ENCODE measurements around the gene ATP13A3. TPM values are rescaled to one million over a fixed set of nuclear protein-coding genes. Genes with fewer than 3 reads are reported as not detected.

The ATP13A3 gene
- total RNA-seq, 1 experiment from 2014 or later: 78.3 TPM

GRCh38 chr3:194383276-194383940 lies 103.4 kb downstream of the ATP13A3 start:
- no peak for ATAC-seq
- H3K27ac Mint-ChIP-seq: no peak overlapping the region
- TF ChIP-seq ESRRA (CRISPR knock-in tag; IDR thresholded peaks at IDR 0.05; ENCODE audit: borderline replicate concordance): no peak
- ChIA-PET POLR2A (interaction anchor here (1.1 kb wide), 1 partner anchor 9 kb away, joined by 3 read pairs; no protein-coding TSS in a partner anchor), CTCF (interaction anchor here (0.5 to 2.7 kb wide), 6 partner anchors 22 to 1480 kb away, joined by 3 to 9 read pairs (median 3); no protein-coding TSS in a partner anchor)
- no peak overlapping the region for H3K4me3 Mint-ChIP-seq
- H3K36me3 Mint-ChIP-seq: no peaks in the 10 kb centered on the region
- no peaks in the 10 kb centered on the region; the same call in 1 of the 2 replicates for H3K27me3 Mint-ChIP-seq (ENCODE audit: low read depth)
- no peak for DNase-seq (ENCODE audit: low spot score)
- peaks cover 43% of the 10 kb centered on the region for H3K4me1 Mint-ChIP-seq
- H3K9me3 Mint-ChIP-seq: no peaks in the 10 kb centered on the region

- Mint-ChIP-seq H3K9me3 (no peaks in the 10 kb centered on the region), H3K27me3 (ENCODE audit: low read depth) (no peaks in the 10 kb centered on the region; the same call in 1 of the 2 replicates), H3K27ac (no peak overlapping the region), H3K4me3 (no peak overlapping the region), H3K4me1 (peaks cover 43% of the 10 kb centered on the region), H3K36me3 (no peaks in the 10 kb centered on the region)
- ATAC-seq (no peak), DNase-seq (ENCODE audit: low spot score) (no peak)
- TF ChIP-seq ZSCAN18 (CRISPR knock-in tag; IDR thresholded peaks at IDR 0.05): no peak
- ChIA-PET POLR2A (interaction anchor here (1.1 kb wide), 1 partner anchor 10 kb away, joined by 3 read pairs; no protein-coding TSS in a partner anchor), CTCF (interaction anchor here (0.6 to 2.7 kb wide), 5 partner anchors 23 to 89 kb away, joined by 3 to 9 read pairs (median 3); no protein-coding TSS in a partner anchor)
Measured at GRCh38 chr3:194382892-194383223, 103.9 kb downstream of the ATP13A3 start.

GRCh38 chr3:194382196-194382891 lies 104.5 kb downstream of the ATP13A3 start:
- 0 out of 2 replicates have a peak overlapping the region, but pooled peaks have one; percentile 4 for H3K27ac Mint-ChIP-seq
- TF ChIP-seq MAX (CRISPR knock-in tag; IDR thresholded peaks at IDR 0.05) (no peak), ZNF138 (CRISPR knock-in tag; conservative IDR thresholded peaks at IDR 0.05) (no peak), OVOL2 (CRISPR knock-in tag; IDR thresholded peaks at IDR 0.05; ENCODE audit: borderline replicate concordance) (no peak), RELA (CRISPR knock-in tag; IDR thresholded peaks at IDR 0.05; ENCODE audit: borderline replicate concordance) (no peak), STAT6 (CRISPR knock-in tag; conservative IDR thresholded peaks at IDR 0.05; ENCODE audit: low read depth) (no peak), GRHL2 (CRISPR knock-in tag; IDR thresholded peaks at IDR 0.05; ENCODE audit: insufficient replicate concordance, severe bottlenecking) (no peak), ZNF425 (CRISPR knock-in tag; conservative IDR thresholded peaks at IDR 0.05) (no peak), E2F1 (CRISPR knock-in tag; IDR thresholded peaks at IDR 0.05) (no peak), IRF2 (CRISPR knock-in tag; IDR thresholded peaks at IDR 0.05; ENCODE audit: borderline replicate concordance, low read depth) (no peak)
- ATAC-seq (peak; percentile 34), DNase-seq (ENCODE audit: low spot score) (no peak)
- peaks cover 43% of the 10 kb centered on the region for H3K4me1 Mint-ChIP-seq
- H3K27me3 Mint-ChIP-seq (ENCODE audit: low read depth): no peaks in the 10 kb centered on the region; the same call in 1 of the 2 replicates
- ChIA-PET CTCF (interaction anchor here (0.9 to 2.7 kb wide), 3 partner anchors 38 to 90 kb away, joined by 3 to 9 read pairs (median 3); no protein-coding TSS in a partner anchor), POLR2A (interaction anchor here (1.1 kb wide), 1 partner anchor 10 kb away, joined by 3 read pairs; no protein-coding TSS in a partner anchor)
- no peaks in the 10 kb centered on the region for H3K36me3 Mint-ChIP-seq
- no peak overlapping the region for H3K4me3 Mint-ChIP-seq
- H3K9me3 Mint-ChIP-seq: no peaks in the 10 kb centered on the region

Data from WTC11 (cell line).